Neural progenitor cell (in vitro differentiated cells): Measurements from ENCODE around the gene CRY2. TPM values are rescaled to one million over a fixed set of nuclear protein-coding genes. Genes with fewer than 3 reads are reported as not detected.

ENCODE experiments used
- DNase-seq: peaks from one replicate; pipeline ENCODE4 v3.0.0-alpha.2; 2016; ENCODE audit warnings: low spot score
- H2AFZ ChIP-seq: fragments of 200-600 bp; sonication (generic); replicated peaks from 2 replicates; pipeline ENCODE4 v1.6.1; 2016; ENCODE audit warnings: antibody characterized with exemption
- H3F3A ChIP-seq: fragments of 200-600 bp; sonication (generic); 2 replicates; pipeline ENCODE4 v1.6.1; 2016; ENCODE audit warnings: antibody characterized with exemption, low read depth
- H3K27ac ChIP-seq: fragments of 200-600 bp; sonication (generic); 2 replicates; pipeline ENCODE4 v1.5.1; 2016; ENCODE audit warnings: mild to moderate bottlenecking
- H3K27me3 ChIP-seq: fragments of 200-600 bp; sonication (generic); 2 replicates; pipeline ENCODE4 v1.6.1; 2016; ENCODE audit warnings: mild to moderate bottlenecking, moderate library complexity
- H3K36me3 ChIP-seq: fragments of 200-600 bp; sonication (generic); 2 replicates; pipeline ENCODE4 v1.5.1; 2016
- H3K4me1 ChIP-seq: fragments of 200-600 bp; sonication (generic); 2 replicates; pipeline ENCODE4 v1.6.1; 2016; ENCODE audit warnings: mixed run types
- H3K4me2 ChIP-seq: fragments of 200-600 bp; sonication (generic); 2 replicates; pipeline ENCODE4 v1.6.1; 2016
- H3K4me3 ChIP-seq: fragments of 200-600 bp; sonication (generic); 2 replicates; pipeline ENCODE4 v1.5.1; 2016
- H3K79me2 ChIP-seq: fragments of 200-600 bp; sonication (generic); 2 replicates; pipeline ENCODE4 v1.6.1; 2016; ENCODE audit warnings: low read depth
- H3K9ac ChIP-seq: fragments of 200-600 bp; sonication (generic); 2 replicates; pipeline ENCODE4 v1.6.1; 2016
- H3K9me3 ChIP-seq: fragments of 200-600 bp; sonication (generic); 2 replicates; pipeline ENCODE4 v1.5.1; 2016; ENCODE audit warnings: low read depth
- H4K20me1 ChIP-seq: fragments of 200-600 bp; sonication (generic); 2 replicates; pipeline ENCODE4 v1.6.1; 2016; ENCODE audit warnings: low read depth
- H3K27ac Mint-ChIP-seq: 3 replicates; pipeline ENCODE4 v1.8.0; 2021; ENCODE audit warnings: mixed read lengths
- H3K27me3 Mint-ChIP-seq: 2 replicates; pipeline ENCODE4 v1.8.0; 2022; ENCODE audit warnings: low read depth, mild to moderate bottlenecking, inconsistent platforms, moderate library complexity, mixed read lengths; ENCODE audit not compliant: insufficient read depth
- H3K36me3 Mint-ChIP-seq: 3 replicates; pipeline ENCODE4 v1.8.0; 2021; ENCODE audit warnings: mixed read lengths
- H3K4me1 Mint-ChIP-seq: 3 replicates; pipeline ENCODE4 v1.8.0; 2021; ENCODE audit warnings: mixed read lengths
- H3K4me3 Mint-ChIP-seq: 3 replicates; pipeline ENCODE4 v1.8.0; 2021; ENCODE audit warnings: mild to moderate bottlenecking, moderate library complexity, mixed read lengths
- H3K9me3 Mint-ChIP-seq: 3 replicates; pipeline ENCODE4 v1.8.0; 2020; ENCODE audit warnings: mixed read lengths
- CTCF ChIP-seq: fragments of 200-600 bp; sonication (generic); IDR thresholded peaks from 2 replicates; pipeline ENCODE4 v1.5.1; 2017; ENCODE audit warnings: antibody characterized with exemption, mild to moderate bottlenecking
- EZH2 ChIP-seq: fragments of 200-600 bp; sonication (generic); IDR thresholded peaks from 2 replicates; pipeline ENCODE4 v1.6.1; 2017; ENCODE audit warnings: antibody characterized with exemption, mild to moderate bottlenecking, moderate library complexity
- EZH2phosphoT487 ChIP-seq: fragments of 200-600 bp; sonication (generic); IDR thresholded peaks from 2 replicates; pipeline ENCODE4 v1.6.1; 2017; ENCODE audit warnings: antibody characterized with exemption
- total RNA-seq: library from RNA; depleted of rRNA; stranded (reverse); fragments of >200 nt; gene quantifications from 2 replicates; pipeline ENCODE4 v1.2.3, GENCODE V29; 2015; ENCODE audit warnings: low replicate concordance

CRY2 gene
- total RNA-seq, 1 donor from 2014 or later: 15.8 TPM

DNA sequence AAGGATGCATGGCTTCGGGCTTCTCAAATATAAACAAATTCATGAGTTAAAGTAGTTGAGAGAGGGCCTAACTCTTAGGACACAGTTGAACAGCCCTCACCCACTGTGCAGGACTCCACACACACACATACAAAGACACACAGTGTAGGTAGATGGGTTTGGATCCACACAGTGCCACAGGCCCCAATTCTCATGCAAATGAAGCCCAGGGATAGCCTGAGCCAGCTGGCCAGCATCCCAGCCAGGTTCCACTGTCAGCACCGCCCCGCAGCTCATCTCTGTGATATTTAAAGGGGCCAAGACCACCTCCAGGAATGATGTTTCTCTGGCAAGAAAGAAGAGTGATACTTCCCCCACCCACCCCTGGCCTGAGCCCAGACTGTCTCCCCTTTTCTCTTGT is 30.7 kb upstream of the CRY2 start:
- H3K4me3 Mint-ChIP-seq: no peak overlapping the region
- DNase-seq: peak; percentile 63
- H3K27ac Mint-ChIP-seq: peak overlapping the region; percentile 88
- H3K79me2 ChIP-seq: no peaks in the 10 kb centered on the region
- peaks cover 13% of the 10 kb centered on the region for H3K4me1 Mint-ChIP-seq
- TF ChIP-seq EZH2phosphoT487 (no peak), EZH2 (no peak), CTCF (no peak)
- peaks cover 22% of the 10 kb centered on the region for H3F3A ChIP-seq
- no peaks in the 10 kb centered on the region for H3K36me3 ChIP-seq
- peaks cover 10% of the 10 kb centered on the region for H3K27me3 Mint-ChIP-seq
- H4K20me1 ChIP-seq: peaks cover 6% of the 10 kb centered on the region
- H3K9me3 ChIP-seq: no peaks in the 10 kb centered on the region
- no peak overlapping the region for H3K4me2 ChIP-seq
- peak overlapping the region; percentile 45 for H2AFZ ChIP-seq
- H3K9me3 Mint-ChIP-seq: no peaks in the 10 kb centered on the region
- no peak overlapping the region for H3K4me3 ChIP-seq
- H3K4me1 ChIP-seq: peaks cover 22% of the 10 kb centered on the region
- no peaks in the 10 kb centered on the region for H3K36me3 Mint-ChIP-seq
- no peak overlapping the region for H3K9ac ChIP-seq
- H3K27me3 ChIP-seq: no peaks in the 10 kb centered on the region
- H3K27ac ChIP-seq: no peak overlapping the region

- Histone ChIP-seq H2AFZ (no peak overlapping the region), H3K4me1 (peaks cover 22% of the 10 kb centered on the region), H3K27ac (no peak overlapping the region), H3F3A (peaks cover 22% of the 10 kb centered on the region), H3K79me2 (no peaks in the 10 kb centered on the region), H3K9ac (no peak overlapping the region), H3K27me3 (no peaks in the 10 kb centered on the region), H3K9me3 (no peaks in the 10 kb centered on the region), H4K20me1 (peaks cover 6% of the 10 kb centered on the region), H3K4me3 (no peak overlapping the region), H3K4me2 (no peak overlapping the region), H3K36me3 (no peaks in the 10 kb centered on the region)
- no peak for DNase-seq
- H3K4me3 Mint-ChIP-seq: no peak overlapping the region
- peaks cover 10% of the 10 kb centered on the region for H3K27me3 Mint-ChIP-seq
- H3K9me3 Mint-ChIP-seq: no peaks in the 10 kb centered on the region
- H3K36me3 Mint-ChIP-seq: no peaks in the 10 kb centered on the region
- peaks cover 13% of the 10 kb centered on the region for H3K4me1 Mint-ChIP-seq
- TF ChIP-seq CTCF: no peak
- no peak for TF ChIP-seq EZH2phosphoT487
- no peak for TF ChIP-seq EZH2
- H3K27ac Mint-ChIP-seq: no peak overlapping the region
These were observed 30.1 kb upstream of the CRY2 start for GRCh38 chr11:45817191-45817590.

DNA sequence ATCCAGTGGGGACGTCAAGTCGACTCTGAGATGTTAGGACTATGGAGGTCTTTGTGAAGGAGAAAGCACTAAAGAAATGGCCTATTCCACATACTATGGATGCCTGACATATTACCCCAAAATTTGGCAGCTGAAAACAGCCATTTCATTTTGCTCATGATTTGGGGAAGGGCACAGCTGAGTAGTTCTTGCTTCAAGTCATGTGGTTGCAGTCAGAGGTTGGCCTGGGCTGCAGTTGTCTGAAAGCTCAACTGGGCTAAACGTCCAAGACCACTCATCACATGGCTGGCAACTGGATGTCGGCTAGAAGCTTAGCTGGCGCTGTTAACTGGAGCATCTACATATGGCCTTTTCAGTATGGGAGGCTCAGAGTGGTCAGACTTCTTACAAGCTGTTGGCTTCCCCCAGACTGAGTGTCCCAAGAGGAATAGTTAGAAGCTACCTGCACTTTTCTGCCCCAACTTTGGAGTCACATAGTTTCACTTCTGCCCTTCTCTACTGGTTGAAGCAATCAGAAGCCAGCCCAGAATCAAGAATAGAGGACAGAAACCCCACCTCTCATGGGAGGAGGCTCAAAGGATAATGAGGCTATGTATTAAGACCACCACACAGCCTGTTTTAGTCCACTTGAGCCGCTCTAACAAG is 28.2 kb upstream of the CRY2 start:
- H3K4me2 ChIP-seq: no peak overlapping the region
- DNase-seq: no peak
- no peak overlapping the region for H2AFZ ChIP-seq
- no peaks in the 10 kb centered on the region for H3K79me2 ChIP-seq
- H3K36me3 Mint-ChIP-seq: no peaks in the 10 kb centered on the region
- H3K27me3 ChIP-seq: no peaks in the 10 kb centered on the region
- H3K9me3 Mint-ChIP-seq: no peaks in the 10 kb centered on the region
- H3K4me1 ChIP-seq: peaks cover 16% of the 10 kb centered on the region
- H3K36me3 ChIP-seq: no peaks in the 10 kb centered on the region
- no peak overlapping the region for H3K4me3 Mint-ChIP-seq
- peaks cover 14% of the 10 kb centered on the region for H3F3A ChIP-seq
- H3K27ac ChIP-seq: no peak overlapping the region
- no peaks in the 10 kb centered on the region for H4K20me1 ChIP-seq
- TF ChIP-seq CTCF: no peak
- no peak for TF ChIP-seq EZH2phosphoT487
- no peak for TF ChIP-seq EZH2
- peaks cover 18% of the 10 kb centered on the region for H3K4me1 Mint-ChIP-seq
- no peak overlapping the region for H3K4me3 ChIP-seq
- H3K27ac Mint-ChIP-seq: no peak overlapping the region
- no peaks in the 10 kb centered on the region for H3K9me3 ChIP-seq
- no peak overlapping the region for H3K9ac ChIP-seq
- H3K27me3 Mint-ChIP-seq: peaks cover 10% of the 10 kb centered on the region
